Activated T-cell treated with anti-CD3 and anti-CD28 coated beads, Interleukin-2, amount 50 U/mL, for 1 hour (primary cell): ENCODE results near the gene PIP5K1C.
"Not testable (repeated sequence)": the region's sequence is repeated elsewhere in the genome, so short reads cannot be mapped to it uniquely, and the experiment has no call there.

Experiments used
- DNase-seq: peaks from one replicate; pipeline ENCODE4 v3.0.0-alpha.2; 2020

The PIP5K1C gene

DNA sequence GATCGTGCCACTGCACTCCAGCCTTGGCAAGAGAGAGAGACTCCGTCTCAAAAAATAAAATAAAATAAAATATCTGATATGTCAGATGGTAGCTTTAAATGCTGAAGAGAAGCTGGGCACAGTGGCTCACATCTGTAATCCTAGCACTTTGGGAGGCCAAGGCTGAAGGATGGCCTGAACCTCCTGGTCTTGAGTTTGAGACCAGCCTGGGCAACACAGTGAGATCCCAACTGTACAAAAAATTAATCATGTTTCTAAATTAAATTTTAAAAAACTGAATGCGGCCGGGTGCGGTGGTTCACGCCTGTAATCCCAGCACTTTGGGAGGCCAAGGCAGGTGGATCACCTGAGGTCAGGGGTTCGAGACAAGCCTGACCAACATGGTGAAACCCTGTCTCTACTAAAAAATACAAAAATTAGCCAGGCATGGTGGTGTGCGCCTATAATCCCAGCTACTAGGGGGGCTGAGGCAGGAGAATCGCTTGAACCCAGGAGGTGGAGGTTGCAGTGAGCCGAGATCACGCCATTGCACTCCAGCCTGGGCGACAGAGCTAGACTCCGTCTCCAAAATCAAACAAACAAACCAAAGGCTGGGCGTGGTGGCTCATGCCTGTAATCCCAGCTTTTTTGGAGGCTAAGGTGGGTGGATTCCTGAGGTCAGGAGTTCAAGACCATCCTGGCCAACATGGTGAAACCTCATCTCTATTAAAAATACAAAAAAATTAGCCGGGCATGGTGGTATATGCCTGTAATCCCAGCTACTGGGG lies 116.0 kb downstream of the PIP5K1C start:
- not testable (repeated sequence) for DNase-seq

GRCh38 chr19:3581792-3582191 lies 118.5 kb downstream of the PIP5K1C start:
- not testable (repeated sequence) for DNase-seq
